H1 (cell line): ENCODE measurements around the gene RASAL1. TPM values are rescaled to one million over a fixed set of nuclear protein-coding genes. Genes with fewer than 3 reads are reported as not detected.

ENCODE experiments used
- CTCF ChIA-PET: fragments of 300-600 bp; sonication (Branson Sonifier 250); formaldehyde crosslinking; loops from one replicate; lab custom pipeline; 2021; ENCODE audit not compliant: partially characterized antibody; lab: Charles Lee
- POLR2A ChIA-PET: fragments of 300-600 bp; sonication (Branson Sonifier 250); formaldehyde crosslinking; loops from one replicate; lab custom pipeline; 2021; ENCODE audit warnings: inconsistent platforms; ENCODE audit not compliant: partially characterized antibody; lab: Charles Lee
- DNase-seq, 2 experiments: peaks; one replicate each; pipeline versions ENCODE4 v3.0.0 to v3.0.0-alpha.2; 2010 to 2022; ENCODE audit warnings: low spot score in 2 of 2, low read depth in 1 of 2, mixed read lengths in 1 of 2
- FAIRE-seq: peaks from 2 replicates; lab custom pipeline; 2011; peaks lifted over from hg19 to GRCh38; lab: Jason Lieb, UNC
- H2AFZ ChIP-seq: 2 replicates; pipeline ENCODE4 v1.8.1; 2012; ENCODE audit warnings: low read length, inconsistent platforms
- H2AK5ac ChIP-seq: 2 replicates; pipeline ENCODE4 v1.6.1; 2013; ENCODE audit warnings: low read depth, low read length
- H2BK120ac ChIP-seq: replicated peaks from 2 replicates; pipeline ENCODE3; 2013; ENCODE audit warnings: low read depth, low read length, inconsistent platforms
- H2BK12ac ChIP-seq: 2 replicates; pipeline ENCODE4 v1.6.1; 2013; ENCODE audit warnings: low read depth, low read length
- H2BK15ac ChIP-seq: 2 replicates; pipeline ENCODE4 v1.6.1; 2013; ENCODE audit warnings: low read length
- H2BK20ac ChIP-seq: 2 replicates; pipeline ENCODE4 v1.6.1; 2013; ENCODE audit warnings: low read length
- H2BK5ac ChIP-seq: 2 replicates; pipeline ENCODE4 v1.6.1; 2013; ENCODE audit warnings: low read depth, low read length
- H3K14ac ChIP-seq: 2 replicates; pipeline ENCODE4 v1.6.1; 2013; ENCODE audit warnings: inconsistent platforms; ENCODE audit not compliant: insufficient read length
- H3K18ac ChIP-seq: 2 replicates; pipeline ENCODE4 v1.6.1; 2013; ENCODE audit warnings: low read length; ENCODE audit errors: extremely low read depth
- H3K23ac ChIP-seq: 2 replicates; pipeline ENCODE4 v1.6.1; 2013; ENCODE audit warnings: inconsistent platforms; ENCODE audit not compliant: insufficient read length
- H3K23me2 ChIP-seq: 2 replicates; pipeline ENCODE4 v1.6.1; 2013; ENCODE audit warnings: low read depth, low read length
- H3K27ac ChIP-seq: 2 replicates; pipeline ENCODE4 v1.6.1; 2011; ENCODE audit warnings: low read depth, low read length, inconsistent platforms
- H3K27me3 ChIP-seq, 4 experiments: replicated peaks in 1 of 4; 1 replicate in 1 of 4; 2 replicates in 3 of 4; pipeline versions ENCODE4 v1.6.1 to v1.8.1; 2011 to 2013; ENCODE audit warnings: low read length in 3 of 4, mild to moderate bottlenecking in 3 of 4, inconsistent platforms in 2 of 4, mixed read lengths in 2 of 4, moderate library complexity in 1 of 4; ENCODE audit not compliant: control insufficient read depth in 3 of 4, insufficient read depth in 3 of 4; ENCODE audit errors: extremely low read depth in 1 of 4
- H3K36me3 ChIP-seq, 4 experiments: 2 replicates each; pipeline versions ENCODE4 v1.6.1 to v1.8.1; 2011 to 2013; ENCODE audit warnings: mild to moderate bottlenecking in 4 of 4, low read length in 3 of 4, moderate library complexity in 2 of 4, control low read depth in 1 of 4, inconsistent platforms in 1 of 4; ENCODE audit not compliant: insufficient read depth in 4 of 4, control insufficient read depth in 2 of 4
- H3K4ac ChIP-seq: replicated peaks from 2 replicates; pipeline ENCODE3; 2013; ENCODE audit warnings: low read length, low read depth, mixed read lengths, inconsistent platforms; ENCODE audit not compliant: insufficient read length
- H3K4me1 ChIP-seq, 4 experiments: replicated peaks in 1 of 4; 1 replicate in 1 of 4; 2 replicates in 3 of 4; pipeline versions ENCODE4 v1.6.1 to v1.8.1; 2011 to 2013; ENCODE audit warnings: low read length in 3 of 4, inconsistent platforms in 2 of 4, mixed read lengths in 1 of 4; ENCODE audit not compliant: insufficient read depth in 4 of 4, control insufficient read depth in 3 of 4
- H3K4me2 ChIP-seq, 2 experiments: 2 replicates each; pipeline versions ENCODE4 v1.6.1 to v1.8.1; 2011 to 2013; ENCODE audit warnings: low read depth in 2 of 2, low read length in 2 of 2, control low read depth in 1 of 2, inconsistent platforms in 1 of 2, mild to moderate bottlenecking in 1 of 2; ENCODE audit not compliant: insufficient read depth in 1 of 2
- H3K4me3 ChIP-seq, 4 experiments: fragments of 200-600, 300-600 bp in 1 of 4; sonication (generic), shearing (Covaris generic), sonication (Bioruptor Twin) in 1 of 4; 2 replicates each; pipeline versions ENCODE4 v1.5.1 to v1.8.1; 2011 to 2016; ENCODE audit warnings: low read length in 4 of 4, low read depth in 3 of 4, control low read depth in 2 of 4, inconsistent platforms in 2 of 4, mild to moderate bottlenecking in 2 of 4, mixed read lengths in 1 of 4, moderate library complexity in 1 of 4; ENCODE audit not compliant: insufficient read depth in 2 of 4; ENCODE audit errors: extremely low read depth in 1 of 4
- H3K56ac ChIP-seq: replicated peaks from 2 replicates; pipeline ENCODE3; 2013; ENCODE audit warnings: low read depth, mild to moderate bottlenecking, mixed read lengths, low read length, inconsistent platforms; ENCODE audit not compliant: insufficient read length
- H3K79me1 ChIP-seq: 2 replicates; pipeline ENCODE4 v1.6.1; 2013; ENCODE audit warnings: low read depth, low read length, control low read depth
- H3K79me2 ChIP-seq, 2 experiments: 2 replicates each; pipeline versions ENCODE4 v1.6.1 to v1.8.1; 2012 to 2013; ENCODE audit warnings: low read length in 2 of 2, mild to moderate bottlenecking in 2 of 2, inconsistent platforms in 1 of 2; ENCODE audit not compliant: insufficient read depth in 2 of 2, control insufficient read depth in 1 of 2
- H3K9ac ChIP-seq, 4 experiments: replicated peaks in 1 of 4; 1 replicate in 1 of 4; 2 replicates in 3 of 4; pipeline versions ENCODE4 v1.6.1 to v1.8.1; 2011 to 2013; ENCODE audit warnings: low read depth in 3 of 4, low read length in 3 of 4, control low read depth in 2 of 4, mild to moderate bottlenecking in 2 of 4, moderate library complexity in 2 of 4, inconsistent platforms in 1 of 4; ENCODE audit errors: extremely low read depth in 1 of 4
- H3K9me3 ChIP-seq, 2 experiments: 2 replicates each; pipeline versions ENCODE4 v1.6.1 to v1.8.1; 2012 to 2013; ENCODE audit warnings: mild to moderate bottlenecking in 2 of 2, moderate library complexity in 2 of 2, control low read depth in 1 of 2, inconsistent platforms in 1 of 2, low read depth in 1 of 2, low read length in 1 of 2, mixed read lengths in 1 of 2; ENCODE audit not compliant: insufficient read depth in 2 of 2
- H4K20me1 ChIP-seq, 2 experiments: replicated peaks in 1 of 2; 2 replicates each; pipeline versions ENCODE3 to v1.8.1; 2011 to 2013; ENCODE audit warnings: inconsistent platforms in 2 of 2, low read length in 2 of 2, mild to moderate bottlenecking in 1 of 2; ENCODE audit not compliant: insufficient read depth in 2 of 2, control insufficient read depth in 1 of 2
- H4K5ac ChIP-seq: 2 replicates; pipeline ENCODE4 v1.6.1; 2013; ENCODE audit warnings: low read length, low read depth, mixed read lengths, inconsistent platforms; ENCODE audit not compliant: insufficient read length
- H4K8ac ChIP-seq: 2 replicates; pipeline ENCODE4 v1.8.0; 2013; ENCODE audit warnings: mild to moderate bottlenecking, moderate library complexity, low read length, inconsistent platforms; ENCODE audit not compliant: insufficient read depth; ENCODE audit errors: extremely low read depth
- H4K91ac ChIP-seq: replicated peaks from 2 replicates; pipeline ENCODE3; 2013; ENCODE audit warnings: low read length, mixed read lengths, inconsistent platforms; ENCODE audit not compliant: insufficient read length
- ASH2L ChIP-seq: fragments of 200-600, 300-600 bp; sonication (generic); IDR thresholded peaks from one replicate; pipeline ENCODE4 v1.7.1; 2017; ENCODE audit warnings: low read length
- BCL11A ChIP-seq, 2 experiments: IDR thresholded peaks; one replicate each; pipeline ENCODE4 v1.6.1; 2011; ENCODE audit warnings: low read depth in 2 of 2, low read length in 2 of 2, mild to moderate bottlenecking in 2 of 2
- CBX5 ChIP-seq: fragments of 300-800, 300-1000 bp; sonication (generic); IDR thresholded peaks from 2 replicates; pipeline ENCODE4 v1.7.1; 2016; ENCODE audit warnings: antibody characterized with exemption, low read length, low read depth
- CHD1 ChIP-seq: IDR thresholded peaks from 2 replicates; pipeline ENCODE4 v1.6.1; 2012; ENCODE audit warnings: low read depth, low read length, improper control_type of control experiment
- GABPA ChIP-seq: IDR thresholded peaks from 2 replicates; pipeline ENCODE4 v1.6.1; 2011; ENCODE audit warnings: mild to moderate bottlenecking, low read length, moderate library complexity, borderline replicate concordance; ENCODE audit not compliant: insufficient read depth
- GTF2F1 ChIP-seq: IDR thresholded peaks from 2 replicates; pipeline ENCODE4 v1.6.1; 2012; ENCODE audit warnings: low read depth, low read length, improper control_type of control experiment, borderline replicate concordance
- HDAC6 ChIP-seq: IDR thresholded peaks from one replicate; pipeline ENCODE4 v1.7.1; 2012; ENCODE audit warnings: low read depth, mild to moderate bottlenecking, inconsistent platforms, low read length, moderate library complexity
- POLR2A ChIP-seq, 2 experiments: IDR thresholded peaks; 1 replicate in 1 of 2; 2 replicates in 1 of 2; pipeline ENCODE4 v1.6.1; 2011; ENCODE audit warnings: low read depth in 2 of 2, low read length in 2 of 2, mild to moderate bottlenecking in 2 of 2; ENCODE audit errors: control extremely low read depth in 1 of 2
- SIN3A ChIP-seq, 2 experiments: IDR thresholded peaks in 1 of 2; conservative IDR thresholded peaks in 1 of 2; 2 replicates each; pipeline ENCODE4 v1.6.1; 2011 to 2012; ENCODE audit warnings: low read length in 2 of 2, improper control_type of control experiment in 1 of 2, low read depth in 1 of 2, mild to moderate bottlenecking in 1 of 2
- TAF7 ChIP-seq: optimal IDR thresholded peaks from 2 replicates; pipeline ENCODE3; 2011; ENCODE audit warnings: low read depth, mild to moderate bottlenecking, inconsistent platforms, low read length, moderate library complexity, borderline replicate concordance
- TBP ChIP-seq: IDR thresholded peaks from 2 replicates; pipeline ENCODE4 v1.6.1; 2011; ENCODE audit warnings: low read depth, low read length, improper control_type of control experiment
- WGBS, 2 experiments: shearing (Covaris generic) in 1 of 2; methylation state at CpG; one replicate each; pipeline versions ENCODE4 v1.1.6 to v1.1.7; 2013 to 2015; ENCODE audit warnings: low lambda C conversion rate in 2 of 2, mixed read lengths in 2 of 2, inconsistent platforms in 1 of 2, low coverage in 1 of 2, missing lambda C conversion rate in 1 of 2; ENCODE audit not compliant: insufficient replicate concordance in 2 of 2, insufficient coverage in 1 of 2, insufficient read length in 1 of 2; ENCODE audit errors: extremely low coverage in 1 of 2, missing lambda C conversion rate in 1 of 2; 5-methylcytosine and 5-hydroxymethylcytosine counted together
- polyA plus RNA-seq, 7 experiments: library from polyadenylated mRNA; depleted of rRNA in 3 of 7; stranded (reverse) in 5 of 7; unstranded in 2 of 7; fragments of >200 nt in 5 of 7; fragments of 200-250 nt in 2 of 7; gene quantifications; 1 replicate in 5 of 7; 2 replicates in 1 of 7; 4 replicates in 1 of 7; pipeline versions ENCODE4 v1.2.1 to v1.2.3, GENCODE V29; 2011 to 2013; ENCODE audit warnings: missing spikeins in 2 of 7, mixed read lengths in 2 of 7
- total RNA-seq: library from RNA; stranded (reverse); fragmentation: NEBNext Ultra II Directional; extraction: Animal tissue kit (Norgen Biotek cat#: 25700); gene quantifications from 2 replicates; pipeline ENCODE4 v1.2.1, GENCODE V29; 2021

The RASAL1 gene
- total and polyA plus RNA-seq, 2 of the 8 experiments (the other 6 are each of a cell fraction or from before 2014, with no cell fraction given), result 3.7 to 5.0 TPM

GRCh38 chr12:113052326-113052725, 83.2 kb downstream of the RASAL1 start:
- H4K8ac ChIP-seq, result no peak overlapping the region
- no peaks in the 10 kb centered on the region for H3K79me2 ChIP-seq
- H2BK15ac ChIP-seq, result no peak overlapping the region
- H2AK5ac ChIP-seq, result no peak overlapping the region
- H3K27me3 ChIP-seq, result peaks cover 0 to 22% (median 19%) of the 10 kb centered on the region in 4 experiments; a peak in 6 of 7 replicates
- 0 out of 2 replicates have a peak overlapping the region, but pooled peaks have one; percentile 14 for H2AFZ ChIP-seq
- H3K4me3 ChIP-seq, result no peak overlapping the region
- no peak for DNase-seq
- H3K79me1 ChIP-seq, result no peaks in the 10 kb centered on the region
- H3K36me3 ChIP-seq, result no peaks in the 10 kb centered on the region
- ChIA-PET POLR2A (no interaction called here), CTCF (interaction anchor here (0.6 to 8.3 kb wide), 10 partner anchors 14 to 123 kb away, joined by 3 to 139 read pairs (median 4); partner anchors contain the start of gene RASAL1)
- no peak overlapping the region for H2BK120ac ChIP-seq
- no peak overlapping the region for H3K14ac ChIP-seq
- peaks cover 0 to under 1% (median 0%) of the 10 kb centered on the region in 4 experiments; a peak in 2 of 7 replicates for H3K4me1 ChIP-seq
- no peak overlapping the region for H3K9ac ChIP-seq
- no peaks in the 10 kb centered on the region for H4K20me1 ChIP-seq
- no peak overlapping the region for H3K4me2 ChIP-seq
- H3K27ac ChIP-seq, result no peak overlapping the region
- H2BK12ac ChIP-seq, result no peak overlapping the region
- no peak overlapping the region for H4K5ac ChIP-seq
- no peak for FAIRE-seq
- H3K9me3 ChIP-seq, result no peaks in the 10 kb centered on the region
- no peak overlapping the region for H2BK20ac ChIP-seq
- H3K4ac ChIP-seq, result no peak overlapping the region
- no peak overlapping the region for H4K91ac ChIP-seq
- 83% methylated on average over 4 of the region's 4 CpGs; no CpG with 5 or more reads in 1 of the 2 experiments for WGBS, 2 experiments
- H3K23ac ChIP-seq, result no peak overlapping the region
- H3K56ac ChIP-seq, result no peak overlapping the region
- no peak overlapping the region for H3K18ac ChIP-seq
- H3K23me2 ChIP-seq, result peaks cover 9% of the 10 kb centered on the region; the same call in 1 of the 2 replicates
- no peak overlapping the region for H2BK5ac ChIP-seq
- TF ChIP-seq POLR2A (IDR thresholded peaks at IDR 0.05; ENCODE audit: control extremely low read depth in 1 of 2, low read depth in 2 of 2, low read length in 2 of 2) (no peak), SIN3A (conservative IDR thresholded peaks at IDR 0.05 in 1 of 2, IDR thresholded peaks at IDR 0.05 in 1 of 2; ENCODE audit: low read depth in 1 of 2, low read length in 2 of 2) (no peak), GABPA (no peak), TBP (no peak), ASH2L (no peak), CBX5 (no peak), GTF2F1 (no peak), BCL11A (IDR thresholded peaks at IDR 0.05; ENCODE audit: low read depth in 2 of 2, low read length in 2 of 2) (no peak), CHD1 (no peak), TAF7 (no peak), HDAC6 (no peak)
